Measurements from ENCODE around the gene PNPLA7.

GRCh38 chr9:137446851-137447471 lies 103.2 kb downstream of the PNPLA7 start:
- TF ChIP-seq CTCF (IDR thresholded peaks at IDR 0.05) (no peak), POLR2AphosphoS5 (IDR thresholded peaks at IDR 0.05; ENCODE audit: low read depth, low read length) (no peak), SIN3A (IDR thresholded peaks at IDR 0.05; ENCODE audit: borderline replicate concordance, insufficient read depth, low read depth, low read length) (no peak), TCF7L2 (IDR thresholded peaks at IDR 0.05; ENCODE audit: low read depth, low read length) (no peak)
- TF ChIP-seq, protein P1, sequence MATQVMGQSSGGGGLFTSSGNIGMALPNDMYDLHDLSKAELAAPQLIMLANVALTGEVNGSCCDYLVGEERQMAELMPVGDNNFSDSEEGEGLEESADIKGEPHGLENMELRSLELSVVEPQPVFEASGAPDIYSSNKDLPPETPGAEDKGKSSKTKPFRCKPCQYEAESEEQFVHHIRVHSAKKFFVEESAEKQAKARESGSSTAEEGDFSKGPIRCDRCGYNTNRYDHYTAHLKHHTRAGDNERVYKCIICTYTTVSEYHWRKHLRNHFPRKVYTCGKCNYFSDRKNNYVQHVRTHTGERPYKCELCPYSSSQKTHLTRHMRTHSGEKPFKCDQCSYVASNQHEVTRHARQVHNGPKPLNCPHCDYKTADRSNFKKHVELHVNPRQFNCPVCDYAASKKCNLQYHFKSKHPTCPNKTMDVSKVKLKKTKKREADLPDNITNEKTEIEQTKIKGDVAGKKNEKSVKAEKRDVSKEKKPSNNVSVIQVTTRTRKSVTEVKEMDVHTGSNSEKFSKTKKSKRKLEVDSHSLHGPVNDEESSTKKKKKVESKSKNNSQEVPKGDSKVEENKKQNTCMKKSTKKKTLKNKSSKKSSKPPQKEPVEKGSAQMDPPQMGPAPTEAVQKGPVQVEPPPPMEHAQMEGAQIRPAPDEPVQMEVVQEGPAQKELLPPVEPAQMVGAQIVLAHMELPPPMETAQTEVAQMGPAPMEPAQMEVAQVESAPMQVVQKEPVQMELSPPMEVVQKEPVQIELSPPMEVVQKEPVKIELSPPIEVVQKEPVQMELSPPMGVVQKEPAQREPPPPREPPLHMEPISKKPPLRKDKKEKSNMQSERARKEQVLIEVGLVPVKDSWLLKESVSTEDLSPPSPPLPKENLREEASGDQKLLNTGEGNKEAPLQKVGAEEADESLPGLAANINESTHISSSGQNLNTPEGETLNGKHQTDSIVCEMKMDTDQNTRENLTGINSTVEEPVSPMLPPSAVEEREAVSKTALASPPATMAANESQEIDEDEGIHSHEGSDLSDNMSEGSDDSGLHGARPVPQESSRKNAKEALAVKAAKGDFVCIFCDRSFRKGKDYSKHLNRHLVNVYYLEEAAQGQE (IDR thresholded peaks at IDR 0.05; ENCODE audit: insufficient read depth in 1 of 2, low read depth in 2 of 2, low read length in 1 of 2), result no peak

Measured in Panc1 (cell line).